Measurements from ENCODE around the gene APBB2. TPM values are rescaled to one million over a fixed set of nuclear protein-coding genes. Genes with fewer than 3 reads are reported as not detected.

APBB2 gene
- total RNA-seq, 2 donors from 2014 or later = 134 to 137 TPM

DNA sequence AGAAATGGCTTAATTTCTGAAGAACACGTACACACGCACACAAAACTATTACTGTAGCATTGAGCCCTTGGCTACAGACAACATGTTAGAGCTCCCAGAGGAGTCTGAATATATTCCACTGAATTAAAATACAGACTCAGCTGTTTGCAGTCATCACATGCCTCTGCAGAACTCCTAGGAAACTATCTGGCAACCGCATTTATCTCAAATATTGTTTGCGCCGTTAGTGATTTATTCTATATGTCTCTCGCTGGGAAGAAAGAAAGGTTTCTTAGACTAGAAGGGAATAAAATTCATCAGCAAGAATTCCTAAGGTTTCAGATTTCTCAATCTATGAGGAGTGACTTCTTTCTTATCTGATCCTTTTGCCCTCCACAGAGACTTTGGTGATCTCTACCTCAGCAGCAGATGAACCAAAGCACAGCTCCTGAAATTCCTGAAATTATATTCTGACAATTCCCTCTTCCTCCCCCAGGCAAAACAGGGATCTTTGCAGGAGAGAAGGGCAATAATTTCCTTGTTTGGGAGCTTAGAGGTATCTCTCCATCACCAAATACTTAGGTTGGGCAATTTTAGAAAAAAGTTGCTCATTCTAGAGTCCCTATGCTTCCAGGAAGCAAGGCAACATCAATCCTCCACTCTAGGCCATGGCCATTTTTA is 199.2 kb downstream of the APBB2 start:
- no peak overlapping the region for H3K27ac ChIP-seq
- TF ChIP-seq, protein P1, sequence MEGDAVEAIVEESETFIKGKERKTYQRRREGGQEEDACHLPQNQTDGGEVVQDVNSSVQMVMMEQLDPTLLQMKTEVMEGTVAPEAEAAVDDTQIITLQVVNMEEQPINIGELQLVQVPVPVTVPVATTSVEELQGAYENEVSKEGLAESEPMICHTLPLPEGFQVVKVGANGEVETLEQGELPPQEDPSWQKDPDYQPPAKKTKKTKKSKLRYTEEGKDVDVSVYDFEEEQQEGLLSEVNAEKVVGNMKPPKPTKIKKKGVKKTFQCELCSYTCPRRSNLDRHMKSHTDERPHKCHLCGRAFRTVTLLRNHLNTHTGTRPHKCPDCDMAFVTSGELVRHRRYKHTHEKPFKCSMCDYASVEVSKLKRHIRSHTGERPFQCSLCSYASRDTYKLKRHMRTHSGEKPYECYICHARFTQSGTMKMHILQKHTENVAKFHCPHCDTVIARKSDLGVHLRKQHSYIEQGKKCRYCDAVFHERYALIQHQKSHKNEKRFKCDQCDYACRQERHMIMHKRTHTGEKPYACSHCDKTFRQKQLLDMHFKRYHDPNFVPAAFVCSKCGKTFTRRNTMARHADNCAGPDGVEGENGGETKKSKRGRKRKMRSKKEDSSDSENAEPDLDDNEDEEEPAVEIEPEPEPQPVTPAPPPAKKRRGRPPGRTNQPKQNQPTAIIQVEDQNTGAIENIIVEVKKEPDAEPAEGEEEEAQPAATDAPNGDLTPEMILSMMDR (IDR thresholded peaks at IDR 0.05) = no peak
- ATAC-seq (ENCODE audit: insufficient number of reproducible peaks, low FRiP score, low read depth) = no peak

DNA sequence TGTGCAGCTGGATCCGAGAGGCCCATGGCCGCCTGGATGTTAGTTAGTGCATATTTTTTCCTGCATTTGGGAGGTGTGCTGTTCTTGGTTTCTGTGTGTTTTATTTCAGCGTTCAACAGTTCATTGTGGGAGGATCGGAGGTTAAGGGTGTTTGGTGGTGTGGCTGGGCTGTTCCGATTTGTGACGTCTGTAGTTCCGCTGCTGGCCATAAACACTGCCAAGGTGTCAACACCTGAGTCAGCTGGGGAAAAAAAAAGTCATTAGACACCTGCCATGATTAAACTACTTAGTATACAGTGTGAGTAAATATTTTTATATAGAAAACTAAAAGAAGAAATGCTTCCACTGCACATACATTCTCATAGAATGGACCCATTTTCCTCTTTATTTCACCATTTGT is 200.2 kb downstream of the APBB2 start:
- Histone ChIP-seq H3K4me1 (ENCODE audit: control insufficient read depth in 1 of 2, low read depth in 2 of 2) (peaks cover 3 to 11% of the 10 kb centered on the region in 2 donors), H3K9me3 (no peaks in the 10 kb centered on the region), H3K36me3 (no peaks in the 10 kb centered on the region), H3K27me3 (replicated peaks; ENCODE audit: insufficient read depth) (no peaks in the 10 kb centered on the region), H3K4me3 (no peak overlapping the region), H3K27ac (no peak overlapping the region)
- no peak for DNase-seq (ENCODE audit: low spot score)
- TF ChIP-seq, protein P1 (IDR thresholded peaks at IDR 0.05) = no peak
- ATAC-seq (ENCODE audit: insufficient number of reproducible peaks, low FRiP score, low read depth) = no peak

More for the DNA sequence above, 199.2 kb downstream of the APBB2 start:
- Histone ChIP-seq H3K4me1 (ENCODE audit: control insufficient read depth in 1 of 2, low read depth in 2 of 2) (peaks cover 0 to 6% of the 10 kb centered on the region in 2 donors), H3K4me3 (no peak overlapping the region), H3K27me3 (replicated peaks; ENCODE audit: insufficient read depth) (no peaks in the 10 kb centered on the region), H3K36me3 (no peaks in the 10 kb centered on the region), H3K9me3 (no peaks in the 10 kb centered on the region)
- no peak for DNase-seq (ENCODE audit: low spot score)

DNA sequence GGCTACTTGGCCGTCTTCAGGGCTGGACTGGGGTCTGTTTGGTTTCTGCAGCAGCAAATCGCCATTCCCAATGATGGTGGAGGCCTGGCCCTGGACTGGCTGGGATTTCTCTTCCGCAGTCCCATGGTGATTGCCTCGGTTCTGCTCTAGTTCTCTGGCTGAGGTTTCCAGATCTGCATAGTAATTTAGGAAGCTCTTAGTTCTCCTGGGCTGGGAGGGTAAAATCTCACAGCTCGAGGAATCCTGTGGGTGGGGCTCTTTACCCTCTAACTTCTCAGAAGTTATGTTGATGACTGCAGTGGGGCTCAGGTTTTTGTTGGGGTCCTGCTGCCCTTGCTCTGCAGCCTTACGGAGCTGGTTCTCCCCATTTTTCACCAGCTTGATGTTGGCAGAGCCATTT is 200.6 kb downstream of the APBB2 start:
- H3K9me3 ChIP-seq = no peaks in the 10 kb centered on the region
- no peaks in the 10 kb centered on the region for H3K36me3 ChIP-seq
- DNase-seq (ENCODE audit: low spot score) (no peak), ATAC-seq (ENCODE audit: insufficient number of reproducible peaks, low FRiP score, low read depth) (no peak)
- H3K27me3 ChIP-seq (replicated peaks; ENCODE audit: insufficient read depth) = no peaks in the 10 kb centered on the region
- TF ChIP-seq, protein P1 (IDR thresholded peaks at IDR 0.05) = no peak
- H3K4me1 ChIP-seq (ENCODE audit: control insufficient read depth in 1 of 2, low read depth in 2 of 2) = peaks cover 4 to 15% of the 10 kb centered on the region in 2 donors
- H3K27ac ChIP-seq = no peak overlapping the region
- no peak overlapping the region for H3K4me3 ChIP-seq

DNA sequence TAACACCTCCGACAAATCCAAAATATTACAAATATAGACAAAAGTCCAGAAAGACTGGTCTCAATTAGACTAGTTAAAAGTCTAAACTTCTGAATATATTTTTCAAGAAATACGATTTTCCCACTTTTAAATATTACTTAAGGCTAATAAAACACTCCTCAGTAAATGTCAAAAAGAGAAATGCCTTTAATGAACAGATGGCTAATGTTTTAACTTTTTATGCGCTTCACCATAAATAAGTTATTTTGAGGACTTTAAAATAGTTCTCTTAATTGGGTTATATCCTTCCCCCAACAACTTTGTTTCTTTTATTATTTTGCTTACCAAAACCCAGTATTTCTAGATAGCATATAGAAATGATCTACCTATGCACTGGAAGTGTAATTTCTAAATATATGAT is 201.4 kb downstream of the APBB2 start:
- Histone ChIP-seq H3K4me3 (no peak overlapping the region), H3K9me3 (no peaks in the 10 kb centered on the region), H3K4me1 (ENCODE audit: control insufficient read depth in 1 of 2, low read depth in 2 of 2) (peaks cover 4 to 17% of the 10 kb centered on the region in 2 donors), H3K36me3 (no peaks in the 10 kb centered on the region), H3K27ac (no peak overlapping the region), H3K27me3 (replicated peaks; ENCODE audit: insufficient read depth) (no peaks in the 10 kb centered on the region)
- TF ChIP-seq, protein P1 (IDR thresholded peaks at IDR 0.05) = no peak
- ATAC-seq (ENCODE audit: insufficient number of reproducible peaks, low FRiP score, low read depth) (no peak), DNase-seq (ENCODE audit: low spot score) (no peak)

DNA sequence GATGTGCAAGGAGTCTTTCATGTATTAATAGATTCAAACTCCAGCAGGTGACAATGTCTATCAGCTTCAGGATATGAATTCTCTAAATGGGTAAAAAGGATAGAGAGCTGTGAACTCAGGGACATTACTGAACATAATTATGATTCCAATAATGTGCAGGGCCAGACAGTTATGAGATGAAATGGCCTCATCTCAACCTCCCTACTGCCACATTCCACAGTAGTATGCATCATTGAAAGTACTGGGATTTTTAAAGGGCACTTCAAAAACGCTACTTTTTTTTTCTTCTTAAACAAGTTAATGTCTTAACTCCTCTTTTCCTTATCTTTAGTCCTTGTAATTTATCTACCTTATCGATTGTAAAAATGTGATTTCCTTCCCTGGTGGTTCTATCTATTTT is 202.0 kb downstream of the APBB2 start:
- no peaks in the 10 kb centered on the region for H3K27me3 ChIP-seq (replicated peaks; ENCODE audit: insufficient read depth)
- peaks cover 4 to 17% of the 10 kb centered on the region in 2 donors for H3K4me1 ChIP-seq (ENCODE audit: control insufficient read depth in 1 of 2, low read depth in 2 of 2)
- DNase-seq (ENCODE audit: low spot score) (no peak), ATAC-seq (ENCODE audit: insufficient number of reproducible peaks, low FRiP score, low read depth) (no peak)
- no peak overlapping the region for H3K27ac ChIP-seq
- no peaks in the 10 kb centered on the region for H3K9me3 ChIP-seq
- no peak overlapping the region for H3K4me3 ChIP-seq
- TF ChIP-seq, protein P1 (IDR thresholded peaks at IDR 0.05) = no peak
- no peaks in the 10 kb centered on the region for H3K36me3 ChIP-seq
